CD4-positive, alpha-beta T cell treated with Interleukin-15 for 4 hours (primary cell): Measurements from ENCODE around the gene REXO1.
"Not testable (repeated sequence)": the region's sequence is repeated elsewhere in the genome, so short reads cannot be mapped to it uniquely, and the experiment has no call there.

Source experiments
- DNase-seq: peaks from one replicate; pipeline ENCODE4 v3.0.0-alpha.2; 2020; ENCODE audit warnings: low spot score

The REXO1 gene

DNA sequence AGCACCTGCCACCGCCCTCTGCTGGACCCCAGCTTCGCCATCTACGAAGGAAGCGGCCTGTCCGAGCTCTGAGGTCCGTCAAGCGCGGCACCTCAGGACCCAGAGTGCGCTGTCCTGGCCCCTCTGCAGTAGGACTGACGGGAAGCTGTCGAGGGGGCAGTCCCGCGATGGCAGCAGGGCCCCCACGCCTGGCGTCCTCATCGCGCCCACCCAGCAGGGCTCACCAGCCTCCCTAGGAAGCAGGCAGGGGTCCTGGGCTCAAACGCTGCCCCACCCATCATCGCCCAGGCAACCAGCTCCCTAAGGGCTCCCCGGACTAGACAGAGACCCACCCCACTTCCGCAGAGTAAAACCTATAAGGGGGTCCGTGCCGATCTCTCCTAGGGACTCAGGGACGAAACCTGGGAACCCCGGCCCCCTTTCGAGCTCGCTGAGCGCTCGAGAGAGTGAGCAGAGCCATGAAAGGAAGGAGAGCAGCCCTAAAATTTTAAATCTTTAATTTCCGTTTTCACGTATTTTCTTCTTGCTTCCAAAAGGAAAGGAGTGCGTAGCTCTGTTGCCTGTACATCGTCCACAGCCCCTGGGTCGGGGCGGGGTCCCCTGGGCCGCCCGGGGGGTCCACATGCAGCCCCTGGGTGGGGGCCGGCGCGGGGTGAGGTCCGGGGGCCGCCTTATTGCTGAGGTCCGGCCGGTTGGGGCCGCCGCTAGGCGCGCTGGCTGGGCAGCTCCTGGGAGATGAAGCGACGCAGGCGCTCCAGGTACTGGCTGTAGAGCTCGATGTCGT lies 28.4 kb upstream of the REXO1 start:
- DNase-seq = not testable (repeated sequence)

DNA sequence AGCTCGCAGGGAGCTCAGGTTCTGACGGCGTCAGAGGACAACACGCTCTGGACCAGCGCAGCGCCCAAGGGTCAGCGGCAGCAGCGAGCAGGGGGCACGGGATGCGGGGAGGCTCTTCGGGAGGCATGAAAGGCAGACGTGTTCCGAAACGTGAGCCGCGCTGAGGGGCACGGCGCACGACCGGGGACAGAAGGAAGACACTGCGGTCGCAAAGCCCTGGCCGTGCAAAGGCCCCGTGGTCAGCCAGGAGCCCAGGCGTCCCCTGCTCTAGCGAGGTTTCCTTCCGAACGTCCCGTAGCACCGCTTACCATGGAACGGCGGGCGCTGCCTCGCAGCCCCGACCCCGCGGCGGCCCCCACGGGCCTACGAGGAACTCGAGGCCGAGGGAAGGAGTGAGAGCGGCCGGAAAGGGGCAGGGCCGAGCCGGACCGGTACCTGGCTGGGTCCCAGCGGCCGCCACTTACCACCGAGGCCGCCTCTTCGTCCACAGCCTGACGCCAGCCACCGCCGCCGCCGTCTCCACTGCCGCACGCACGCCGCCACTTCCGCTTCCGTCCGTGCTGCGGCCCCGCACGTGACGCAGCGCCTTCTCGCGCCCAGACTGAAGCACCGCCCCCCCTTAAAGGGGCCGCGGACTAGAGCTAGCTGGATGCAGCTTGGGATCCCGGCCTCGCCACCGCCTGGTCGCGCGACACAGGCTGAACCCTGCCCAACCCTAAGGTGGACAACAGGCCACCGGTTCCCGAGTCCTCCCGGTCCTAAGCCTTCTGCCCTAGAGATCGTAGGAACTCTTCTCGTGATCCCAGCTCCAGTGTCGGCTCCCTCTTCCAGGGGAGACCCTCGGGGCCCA lies 27.6 kb upstream of the REXO1 start:
- peak; percentile 82 for DNase-seq

- DNase-seq = not testable (repeated sequence)
Observed at GRCh38 chr19:1875265-1875645, 27.0 kb upstream of the REXO1 start.

DNA sequence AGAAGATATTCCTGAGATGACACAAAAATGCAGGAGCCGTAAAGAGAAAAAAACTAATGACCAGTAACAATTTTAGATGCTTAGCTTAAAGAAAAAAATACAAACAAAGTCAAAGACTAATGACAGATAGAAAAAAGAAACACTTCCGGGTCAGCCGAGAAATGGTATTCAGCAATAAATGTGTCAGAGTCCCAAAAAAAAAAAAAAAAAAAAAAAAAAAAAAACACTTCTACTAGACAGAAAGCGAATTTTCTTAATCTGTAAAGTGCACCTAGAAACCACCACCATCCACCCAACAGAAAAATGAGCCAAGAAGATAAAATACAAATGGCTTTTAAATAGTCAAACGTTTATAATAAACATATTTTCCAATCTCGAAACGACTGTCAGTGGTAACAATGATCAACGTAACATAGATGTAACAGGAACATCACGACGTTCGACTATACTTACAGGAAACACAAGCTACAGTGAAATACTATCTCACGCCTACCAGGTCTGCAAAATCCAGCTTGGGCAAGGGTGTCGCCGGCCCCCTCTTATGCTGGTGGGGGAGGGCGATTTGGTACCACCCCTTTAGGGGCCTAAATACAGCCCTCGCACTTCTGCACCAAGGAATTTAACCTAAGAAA lies 26.4 kb upstream of the REXO1 start:
- no peak for DNase-seq

GRCh38 chr19:1873524-1874473 lies 25.5 kb upstream of the REXO1 start:
- no peak for DNase-seq

DNA sequence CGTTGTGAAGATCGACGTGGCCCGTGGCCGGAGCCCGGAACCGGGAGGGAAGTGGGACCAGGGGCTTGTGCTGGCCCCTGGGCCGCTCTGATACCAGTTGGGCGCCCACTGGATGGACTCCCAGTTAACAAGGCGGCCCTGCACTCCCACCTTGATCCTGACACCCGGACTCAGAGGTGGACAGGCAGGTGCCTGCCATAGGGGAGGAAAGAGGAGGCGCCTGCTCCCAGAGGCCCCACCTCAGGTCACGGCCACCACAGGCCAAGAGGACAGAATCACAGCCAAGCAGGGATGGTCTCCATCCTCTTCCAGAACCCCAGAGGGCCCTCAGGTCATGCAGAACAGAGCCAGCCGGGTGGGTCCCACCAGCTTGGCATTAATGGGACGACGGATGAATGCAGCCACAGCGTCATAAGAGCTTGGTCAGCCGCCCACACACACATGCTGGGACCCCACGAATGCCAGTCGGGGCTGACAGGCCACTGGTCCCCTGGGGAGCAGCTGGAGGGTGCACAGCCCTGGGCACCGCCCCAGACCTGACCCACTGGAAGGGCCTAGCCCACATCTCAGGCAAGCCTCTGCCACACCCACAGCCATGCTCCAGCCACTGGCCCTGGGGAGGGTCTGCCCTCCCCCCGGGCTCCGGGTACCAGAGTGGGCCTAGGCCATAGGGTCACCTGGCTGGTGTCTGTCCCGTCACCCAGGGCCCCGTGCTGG lies 24.7 kb upstream of the REXO1 start:
- DNase-seq = no peak

- DNase-seq = no peak
Observed at GRCh38 chr19:1871630-1872029, 23.3 kb upstream of the REXO1 start.

DNA sequence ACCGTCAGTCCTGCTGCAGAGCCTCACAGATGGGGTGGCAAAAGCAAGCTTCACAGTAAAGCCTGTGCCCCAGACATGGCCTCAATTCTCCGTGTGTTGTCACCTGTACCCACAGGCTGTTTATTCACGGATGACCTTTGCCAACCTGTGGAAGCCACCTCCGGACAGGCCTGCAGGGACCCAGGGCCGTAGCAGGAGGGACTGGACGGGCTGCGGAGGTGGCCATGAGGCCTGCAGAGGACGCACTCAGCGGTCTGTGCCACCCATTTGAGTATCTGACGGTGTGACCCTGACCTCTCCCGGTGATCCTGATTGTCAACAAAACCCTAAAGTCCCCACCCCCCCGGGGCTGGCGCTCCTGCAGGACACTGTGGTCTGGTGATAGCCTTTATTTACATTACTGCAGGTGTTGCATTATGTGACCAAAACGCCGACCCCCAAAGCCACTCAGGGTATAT lies 22.9 kb upstream of the REXO1 start:
- no peak for DNase-seq

DNA sequence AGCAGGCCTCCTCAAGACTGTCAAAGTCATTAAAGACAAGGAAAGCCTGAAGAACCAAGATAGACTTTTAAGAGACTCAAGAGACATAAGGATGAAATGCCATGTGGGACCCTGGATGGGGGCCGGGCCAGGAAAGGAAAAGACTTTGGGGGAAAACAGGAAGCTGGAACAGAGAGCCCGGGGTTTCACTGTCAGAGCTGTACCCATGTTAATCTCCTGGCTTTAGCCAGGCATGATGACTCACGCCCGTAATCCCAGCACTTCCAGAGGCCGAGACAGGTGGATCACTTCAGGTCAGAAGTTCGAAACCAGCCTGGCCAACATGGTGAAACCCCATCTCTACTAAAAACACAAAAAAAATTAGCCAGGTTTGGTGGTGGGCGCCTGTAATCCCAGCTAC lies 20.7 kb upstream of the REXO1 start:
- DNase-seq = no peak

DNA sequence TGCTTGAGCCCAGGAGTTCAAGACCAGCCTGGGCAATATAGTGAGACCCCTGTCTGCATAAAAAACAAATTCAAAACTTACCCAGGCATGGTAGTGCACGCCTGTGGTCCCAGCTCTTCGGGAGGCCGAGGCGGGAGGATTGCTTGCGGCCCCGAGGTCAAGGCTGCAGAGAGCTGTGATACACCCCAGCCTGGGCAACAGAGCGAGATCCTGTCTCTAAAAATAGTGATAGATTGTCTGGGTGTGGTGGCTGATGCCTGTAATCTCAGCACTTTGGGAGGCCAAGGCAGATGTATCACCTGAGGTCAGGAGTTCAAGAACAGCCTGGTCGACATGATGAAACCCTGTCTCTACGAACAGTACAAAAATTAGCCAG lies 19.1 kb upstream of the REXO1 start:
- no peak for DNase-seq

DNA sequence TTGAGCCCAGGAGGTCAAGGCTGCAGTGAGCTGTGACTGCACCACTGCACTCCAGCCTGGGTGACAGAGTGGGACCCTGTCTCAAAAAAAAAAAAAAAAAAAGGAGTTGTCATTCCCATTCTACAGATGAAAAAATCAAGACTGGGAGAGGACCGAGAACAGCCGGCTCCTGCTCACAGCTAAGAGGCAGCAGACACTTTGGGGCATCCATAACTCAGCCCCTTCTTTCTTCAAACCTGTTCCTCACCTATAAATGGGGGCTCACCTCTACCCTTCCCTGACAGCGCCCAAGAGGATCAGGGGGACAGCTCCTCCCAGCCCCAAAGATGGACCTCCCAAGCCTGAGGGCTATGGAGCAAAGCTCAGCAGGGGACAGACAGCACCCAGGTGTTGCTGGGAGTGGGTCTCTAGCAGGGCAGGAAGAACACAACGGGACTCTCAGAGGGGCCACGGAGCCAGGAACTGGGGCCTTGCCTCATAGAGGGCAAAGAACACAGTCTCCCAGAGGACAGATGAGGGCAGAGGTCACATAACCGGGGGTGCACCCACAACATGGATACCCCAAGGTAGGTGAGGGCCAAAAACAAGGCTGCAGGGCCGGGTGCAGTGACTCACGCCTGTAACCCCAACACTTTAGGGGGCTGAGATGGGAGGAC lies 18.5 kb upstream of the REXO1 start:
- no peak for DNase-seq

DNA sequence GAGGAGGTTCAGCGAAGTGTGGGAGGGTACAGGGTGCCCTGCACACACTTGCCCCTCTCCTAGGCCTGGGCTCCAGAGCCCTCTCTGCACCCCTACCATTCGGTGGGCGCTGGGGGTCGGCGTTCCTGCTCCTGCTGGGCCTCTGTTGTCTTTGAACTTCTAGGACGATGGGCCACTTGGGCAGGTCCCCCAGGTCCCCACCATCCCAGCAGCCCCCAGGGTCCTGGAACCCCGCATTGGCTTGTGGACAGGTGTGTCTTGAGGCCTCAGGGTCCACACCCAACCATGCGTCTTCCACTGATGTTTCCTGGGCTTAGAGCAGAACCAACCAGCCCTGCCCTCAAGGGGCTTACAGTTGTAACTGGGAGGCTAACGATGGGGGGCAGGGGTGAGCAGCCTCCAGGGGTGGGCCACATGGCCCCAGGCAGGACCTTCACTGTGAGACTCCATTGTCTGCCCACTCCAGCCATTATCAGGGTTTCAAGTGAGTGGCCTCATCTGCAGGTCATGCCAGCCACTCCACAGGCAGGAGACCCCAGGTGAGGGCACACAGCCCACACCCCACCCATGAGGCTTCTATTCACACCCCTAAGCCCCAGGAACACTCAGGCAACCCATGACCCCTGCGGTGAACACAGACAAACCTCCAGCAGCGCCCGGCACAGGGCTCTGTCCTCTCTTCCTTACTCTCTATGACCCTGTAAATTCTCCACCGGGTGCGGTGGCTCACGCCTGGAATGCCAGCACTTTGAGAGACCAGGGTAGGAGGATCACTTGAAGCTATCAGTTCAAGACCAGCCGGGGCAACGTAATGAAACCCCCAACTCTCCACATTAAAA lies 17.1 kb upstream of the REXO1 start:
- DNase-seq = no peak

- DNase-seq = peak; percentile 61
Observed at GRCh38 chr19:1864480-1865171, 16.3 kb upstream of the REXO1 start.

DNA sequence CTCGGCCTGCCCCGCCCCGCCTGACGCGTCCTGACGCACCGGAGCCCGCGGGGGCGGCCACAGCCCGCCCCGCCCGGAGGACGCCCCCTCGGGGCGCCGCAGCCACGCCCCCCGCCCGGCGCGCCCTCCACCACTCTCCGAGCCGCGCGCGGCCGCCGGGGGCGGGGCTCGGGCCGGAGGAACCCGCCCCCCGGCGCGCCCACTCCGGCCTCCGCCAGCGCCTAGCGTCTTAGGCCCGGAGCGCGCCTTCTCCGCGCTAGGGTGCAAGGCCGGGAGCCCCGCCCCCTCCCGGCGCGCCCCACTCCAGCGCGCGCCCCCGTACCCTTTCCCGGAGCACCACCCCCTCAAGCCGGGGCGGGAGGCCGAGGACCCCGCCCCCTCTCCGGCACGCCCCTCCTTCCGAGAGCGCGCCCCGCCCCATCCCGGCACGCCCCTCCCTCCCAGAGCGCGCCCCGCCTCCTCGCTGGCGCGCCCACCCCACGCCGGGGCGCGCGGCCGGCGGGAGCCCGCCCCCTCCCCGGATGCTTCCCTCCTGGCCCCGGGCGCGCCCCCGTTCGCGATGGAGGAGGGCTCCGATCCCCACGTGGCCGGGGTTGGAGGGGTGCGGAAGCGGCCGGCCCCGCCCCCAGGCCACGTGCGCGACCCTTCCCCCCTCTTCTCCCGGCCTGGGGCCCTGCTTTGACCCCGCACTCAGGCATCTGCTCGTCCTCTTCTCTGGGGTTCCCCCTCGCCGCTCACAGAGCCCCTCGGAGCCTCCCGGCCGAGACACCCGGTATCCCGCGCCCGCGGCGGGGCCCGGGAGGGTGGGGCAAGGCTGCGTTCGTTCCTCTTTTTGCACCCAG lies 15.6 kb upstream of the REXO1 start:
- peak; percentile 92 for DNase-seq

DNA sequence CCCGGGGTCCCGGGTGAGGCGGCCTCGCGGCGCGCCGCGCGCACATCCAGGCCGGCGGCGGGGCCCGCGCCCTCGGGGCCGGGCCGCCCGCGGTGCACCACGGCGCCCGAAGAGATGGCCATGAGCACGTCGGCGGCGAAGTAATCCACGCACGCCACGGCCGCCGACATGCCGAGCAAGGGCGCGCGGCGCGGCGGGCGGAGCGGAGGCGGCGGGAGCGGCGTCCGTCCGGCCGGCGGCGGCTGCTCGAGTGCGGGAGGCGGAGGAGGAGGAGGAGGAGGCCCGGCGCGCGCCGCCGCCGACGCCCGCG lies 15.0 kb upstream of the REXO1 start, which contains the start of gene KLF16:
Gene KLF16 (minus strand): TSS at position 252 of the 310 bp plus-strand sequence. CDS start 82 bp downstream, at position 170.
- DNase-seq = no peak

DNA sequence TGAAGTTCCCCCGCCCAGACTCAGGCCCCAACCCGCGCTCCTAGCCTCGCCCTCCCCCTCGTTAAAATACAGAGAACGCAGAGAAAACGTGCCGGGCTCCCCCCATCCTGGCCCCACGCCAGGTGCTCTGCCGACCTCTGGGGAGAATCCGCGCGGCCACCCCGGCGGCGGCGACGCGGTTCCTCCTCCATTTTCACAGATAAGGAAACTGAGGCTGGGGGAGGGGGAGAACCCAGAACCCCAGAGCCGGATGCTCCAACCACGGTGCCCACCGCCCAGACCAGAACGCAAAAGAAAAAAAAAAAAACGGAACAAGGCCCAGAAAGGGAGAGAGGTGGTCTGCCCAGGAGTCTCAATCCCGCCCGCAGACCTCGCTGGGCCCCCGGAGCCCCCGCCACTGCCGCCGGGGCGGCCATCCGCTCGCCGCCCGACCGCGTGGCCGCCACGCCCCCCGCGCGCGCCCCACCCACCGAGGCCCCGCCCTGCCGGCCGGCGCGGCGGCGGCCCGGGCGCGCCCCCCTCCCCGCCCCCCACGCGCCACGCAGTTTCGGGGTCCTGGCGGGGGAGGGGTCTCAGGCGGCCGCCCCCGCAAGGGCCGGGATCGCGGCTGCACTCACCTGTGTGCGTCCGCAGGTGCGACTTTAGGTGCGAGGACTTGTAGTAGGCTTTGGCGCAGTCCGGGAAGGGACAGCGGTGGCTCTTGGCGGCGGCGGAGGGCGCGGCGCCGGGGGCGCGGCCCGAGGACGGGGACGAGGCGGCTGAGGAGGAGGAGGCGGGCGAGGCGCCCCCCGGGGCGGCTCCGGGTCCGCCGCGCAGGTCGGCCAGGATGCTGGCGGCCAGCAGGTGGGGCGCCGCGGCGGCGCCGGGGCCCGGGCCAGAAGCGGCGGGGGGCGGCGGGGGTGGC lies 14.4 kb upstream of the REXO1 start:
- no peak for DNase-seq

- DNase-seq = no peak
Observed at GRCh38 chr19:1862068-1862423, 13.8 kb upstream of the REXO1 start.
